Measurements from ENCODE around the gene ANTXR1. TPM values are rescaled to one million over a fixed set of nuclear protein-coding genes. Genes with fewer than 3 reads are reported as not detected.

ANTXR1 gene
- polyA plus RNA-seq, 1 experiment, result 87.1 TPM

DNA sequence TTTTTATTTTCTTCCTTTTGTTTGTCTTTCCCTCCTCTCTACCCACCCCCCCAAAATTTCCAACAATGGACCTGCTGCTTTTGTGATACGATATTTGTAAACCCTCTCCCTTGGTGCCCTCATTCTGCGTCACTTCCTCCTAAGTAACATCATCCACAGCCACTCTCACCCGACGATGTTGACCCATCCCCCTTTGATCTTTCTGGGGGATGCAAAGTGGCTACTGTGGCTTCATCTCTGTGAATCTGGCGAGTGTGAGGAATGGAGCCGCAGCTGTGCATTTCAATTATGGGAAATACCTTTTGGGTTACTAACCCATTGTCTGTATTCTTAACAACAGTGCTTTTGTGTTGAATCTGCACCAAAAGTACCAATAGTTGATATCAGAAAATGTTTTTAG, 19.4 kb downstream of the ANTXR1 start:
- ChIA-PET POLR2A (interaction anchor here (0.5 to 0.6 kb wide), 2 partner anchors 18 to 29 kb away, joined by 3 to 7 read pairs; no protein-coding TSS in a partner anchor), CTCF (no interaction called here)
- Histone ChIP-seq H3K27me3 (ENCODE audit: control insufficient read depth, insufficient read depth, low read length) (no peaks in the 10 kb centered on the region), H3K36me3 (ENCODE audit: control insufficient read depth, insufficient read depth, low read length) (0 out of 2 replicates have a peak, but pooled peaks cover 1% of the 10 kb centered on the region), H3K4me3 (ENCODE audit: low read depth, low read length) (no peak overlapping the region)
- DNase-seq (ENCODE audit: low read depth), result no peak
- TF ChIP-seq, protein P1, sequence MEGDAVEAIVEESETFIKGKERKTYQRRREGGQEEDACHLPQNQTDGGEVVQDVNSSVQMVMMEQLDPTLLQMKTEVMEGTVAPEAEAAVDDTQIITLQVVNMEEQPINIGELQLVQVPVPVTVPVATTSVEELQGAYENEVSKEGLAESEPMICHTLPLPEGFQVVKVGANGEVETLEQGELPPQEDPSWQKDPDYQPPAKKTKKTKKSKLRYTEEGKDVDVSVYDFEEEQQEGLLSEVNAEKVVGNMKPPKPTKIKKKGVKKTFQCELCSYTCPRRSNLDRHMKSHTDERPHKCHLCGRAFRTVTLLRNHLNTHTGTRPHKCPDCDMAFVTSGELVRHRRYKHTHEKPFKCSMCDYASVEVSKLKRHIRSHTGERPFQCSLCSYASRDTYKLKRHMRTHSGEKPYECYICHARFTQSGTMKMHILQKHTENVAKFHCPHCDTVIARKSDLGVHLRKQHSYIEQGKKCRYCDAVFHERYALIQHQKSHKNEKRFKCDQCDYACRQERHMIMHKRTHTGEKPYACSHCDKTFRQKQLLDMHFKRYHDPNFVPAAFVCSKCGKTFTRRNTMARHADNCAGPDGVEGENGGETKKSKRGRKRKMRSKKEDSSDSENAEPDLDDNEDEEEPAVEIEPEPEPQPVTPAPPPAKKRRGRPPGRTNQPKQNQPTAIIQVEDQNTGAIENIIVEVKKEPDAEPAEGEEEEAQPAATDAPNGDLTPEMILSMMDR (IDR thresholded peaks at IDR 0.05; ENCODE audit: insufficient read depth, low read depth, low read length), result no peak

DNA sequence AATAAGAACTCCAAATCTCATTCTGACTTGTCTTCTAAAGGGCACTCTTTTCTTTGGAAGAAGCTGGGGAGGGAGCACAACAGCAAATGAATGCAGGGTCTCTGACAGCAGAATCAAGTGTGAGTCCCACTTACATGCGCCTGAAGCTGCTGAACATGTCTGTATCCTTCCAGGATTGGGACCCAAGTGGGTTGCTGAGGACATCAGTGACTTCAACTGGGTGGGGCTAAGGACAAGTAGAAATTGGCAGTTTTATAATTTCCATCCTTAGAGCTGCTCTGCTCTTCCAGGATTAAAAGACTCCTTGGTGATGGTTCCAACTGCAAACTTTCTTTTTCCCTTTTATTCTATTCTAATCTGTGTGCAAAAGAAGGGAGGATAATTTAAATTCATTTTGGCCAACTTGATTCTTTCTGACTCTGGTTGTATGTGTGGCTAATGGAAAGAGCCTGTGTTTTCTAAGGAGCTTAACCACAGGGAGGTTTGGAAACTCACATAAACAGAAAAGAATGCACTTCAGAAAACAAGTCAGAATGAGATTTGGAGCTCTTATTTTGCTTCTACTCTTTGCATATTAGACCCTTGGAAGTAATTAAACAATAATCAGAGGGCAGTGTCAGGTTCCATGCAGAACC, 20.6 kb downstream of the ANTXR1 start:
- CTCF ChIA-PET, result interaction anchor here (0.9 to 1.0 kb wide), 3 partner anchors 18 to 273 kb away, joined by 3 to 4 read pairs (median 3); no protein-coding TSS in a partner anchor
- TF ChIP-seq, protein P1 (IDR thresholded peaks at IDR 0.05; ENCODE audit: insufficient read depth, low read depth, low read length), result no peak
- POLR2A ChIA-PET, result no interaction called here
- Histone ChIP-seq H3K27me3 (ENCODE audit: control insufficient read depth, insufficient read depth, low read length) (no peaks in the 10 kb centered on the region), H3K36me3 (ENCODE audit: control insufficient read depth, insufficient read depth, low read length) (peaks cover 3% of the 10 kb centered on the region; the same call in 1 of the 2 replicates), H3K4me3 (ENCODE audit: low read depth, low read length) (no peak overlapping the region)
- DNase-seq (ENCODE audit: low read depth), result no peak

GRCh38 chr2:69034122-69034521, 21.1 kb downstream of the ANTXR1 start:
- ChIA-PET CTCF (interaction anchor here (0.9 to 1.0 kb wide), 2 partner anchors 17 to 174 kb away, joined by 3 to 4 read pairs; no protein-coding TSS in a partner anchor), POLR2A (no interaction called here)
- TF ChIP-seq, protein P1 (IDR thresholded peaks at IDR 0.05; ENCODE audit: insufficient read depth, low read depth, low read length), result no peak
- H3K36me3 ChIP-seq (ENCODE audit: control insufficient read depth, insufficient read depth, low read length), result peaks cover 3% of the 10 kb centered on the region; the same call in 1 of the 2 replicates
- H3K4me3 ChIP-seq (ENCODE audit: low read depth, low read length), result no peak overlapping the region
- no peak for DNase-seq (ENCODE audit: low read depth)
- no peaks in the 10 kb centered on the region for H3K27me3 ChIP-seq (ENCODE audit: control insufficient read depth, insufficient read depth, low read length)

DNA sequence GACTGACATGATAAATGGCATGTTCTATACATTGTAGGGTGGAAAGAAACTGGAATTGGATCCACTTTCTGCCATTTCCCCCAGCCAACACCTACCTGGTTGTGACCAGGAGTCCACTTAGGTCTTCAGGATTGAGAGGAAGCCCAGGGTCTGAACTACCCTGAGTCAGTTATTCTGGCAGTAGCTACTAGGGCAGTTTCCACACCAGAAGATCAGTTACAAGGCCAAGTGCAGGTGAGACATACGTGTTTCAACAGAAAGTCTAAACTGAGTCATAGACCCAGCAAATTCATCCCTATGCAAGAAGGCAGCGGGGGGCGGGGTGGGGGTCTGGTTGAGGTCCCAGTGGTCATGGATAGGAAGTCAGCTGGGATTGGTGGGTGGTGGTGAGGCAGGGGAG, 21.9 kb downstream of the ANTXR1 start:
- POLR2A ChIA-PET, result no interaction called here
- Histone ChIP-seq H3K4me3 (ENCODE audit: low read depth, low read length) (no peak overlapping the region), H3K36me3 (ENCODE audit: control insufficient read depth, insufficient read depth, low read length) (peaks cover 3% of the 10 kb centered on the region; the same call in 1 of the 2 replicates), H3K27me3 (ENCODE audit: control insufficient read depth, insufficient read depth, low read length) (no peaks in the 10 kb centered on the region)
- no peak for DNase-seq (ENCODE audit: low read depth)
- CTCF ChIA-PET, result no interaction called here
- TF ChIP-seq, protein P1 (IDR thresholded peaks at IDR 0.05; ENCODE audit: insufficient read depth, low read depth, low read length), result no peak

DNA sequence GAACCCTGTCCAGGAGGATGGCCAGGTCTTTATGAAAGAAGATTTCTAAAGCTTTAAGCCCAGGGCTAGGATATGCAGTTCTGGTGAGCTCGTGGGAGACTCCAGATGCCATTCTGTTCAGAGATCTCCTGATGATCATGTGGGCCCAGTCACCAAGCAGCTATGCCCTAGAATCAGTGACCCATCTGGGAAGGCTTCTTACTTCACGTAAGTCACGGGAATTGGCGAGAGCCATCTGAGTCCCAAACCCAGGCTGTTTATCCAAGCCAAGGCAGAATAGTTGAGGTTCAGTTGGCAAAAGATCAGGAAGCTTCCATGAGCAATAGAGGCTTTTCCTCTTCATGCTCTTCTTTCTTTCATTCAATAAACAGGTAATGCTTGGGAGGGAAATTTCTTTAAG, 23.9 kb downstream of the ANTXR1 start:
- H3K36me3 ChIP-seq (ENCODE audit: control insufficient read depth, insufficient read depth, low read length), result peaks cover 14% of the 10 kb centered on the region
- DNase-seq (ENCODE audit: low read depth), result no peak
- TF ChIP-seq, protein P1 (IDR thresholded peaks at IDR 0.05; ENCODE audit: insufficient read depth, low read depth, low read length), result no peak
- ChIA-PET CTCF (no interaction called here), POLR2A (no interaction called here)
- H3K4me3 ChIP-seq (ENCODE audit: low read depth, low read length), result no peak overlapping the region
- no peaks in the 10 kb centered on the region for H3K27me3 ChIP-seq (ENCODE audit: control insufficient read depth, insufficient read depth, low read length)

Data from BJ (cell line).